ENCODE results near the gene REPS1.
"Not testable (repeated sequence)": the region's sequence is repeated elsewhere in the genome, so short reads cannot be mapped to it uniquely, and the experiment has no call there.

REPS1 gene

GRCh38 chr6:139006477-139006876 lies 18.4 kb upstream of the REPS1 start:
- DNase-seq (ENCODE audit: low read depth): no peak

GRCh38 chr6:139003751-139004150 lies 15.7 kb upstream of the REPS1 start:
- no peak for DNase-seq (ENCODE audit: low read depth)

- DNase-seq (ENCODE audit: low read depth): no peak
These were observed 12.1 kb upstream of the REPS1 start for GRCh38 chr6:138999949-139000725.

DNA sequence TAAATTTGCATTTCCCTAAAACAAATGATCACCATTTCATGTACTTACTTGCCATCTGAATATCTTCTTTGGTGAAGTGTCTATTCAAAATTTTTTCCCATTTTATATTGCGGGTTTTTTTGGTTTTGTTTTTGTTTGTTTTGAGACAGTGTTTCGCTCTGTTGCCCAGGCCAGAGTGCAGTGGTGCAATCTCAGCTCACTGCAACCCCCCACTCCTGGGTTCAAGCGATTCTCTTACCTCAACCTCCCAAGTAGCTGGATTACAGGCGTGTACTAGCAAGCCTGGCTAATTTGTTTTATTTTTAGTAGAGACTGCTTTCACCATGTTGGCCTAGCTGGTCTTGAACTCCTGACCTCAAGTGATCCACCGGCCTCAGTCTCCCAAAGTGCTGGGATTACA lies 9.1 kb upstream of the REPS1 start:
- DNase-seq (ENCODE audit: low read depth): no peak

- DNase-seq (ENCODE audit: low read depth): no peak
These were observed 8.5 kb upstream of the REPS1 start for GRCh38 chr6:138996524-138996923.

- not testable (repeated sequence) for DNase-seq (ENCODE audit: low read depth)
These were observed 5.4 kb upstream of the REPS1 start for GRCh38 chr6:138993410-138993809.

- DNase-seq (ENCODE audit: low read depth): not testable (repeated sequence)
These were observed 4.9 kb upstream of the REPS1 start for GRCh38 chr6:138992965-138993364.

DNA sequence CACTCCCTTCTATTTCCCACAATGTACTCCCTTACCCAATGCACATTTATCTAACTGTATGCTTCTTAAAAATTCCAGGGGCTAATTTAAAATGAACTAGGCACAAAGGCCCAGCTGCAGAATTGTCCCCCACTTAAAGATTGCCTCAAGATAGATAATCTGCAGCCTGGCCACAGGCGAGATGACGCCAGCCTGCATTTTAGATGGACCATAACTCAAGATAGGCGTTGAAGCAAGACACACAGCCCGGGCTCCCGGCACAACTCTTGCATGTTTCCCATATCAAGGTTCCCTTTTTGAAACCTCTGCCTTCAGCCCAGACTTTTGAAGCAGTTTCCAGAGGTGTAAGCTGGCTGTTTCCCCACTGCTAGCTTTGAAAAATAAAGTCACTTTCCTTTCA lies 3.2 kb upstream of the REPS1 start:
- no peak for DNase-seq (ENCODE audit: low read depth)

DNA sequence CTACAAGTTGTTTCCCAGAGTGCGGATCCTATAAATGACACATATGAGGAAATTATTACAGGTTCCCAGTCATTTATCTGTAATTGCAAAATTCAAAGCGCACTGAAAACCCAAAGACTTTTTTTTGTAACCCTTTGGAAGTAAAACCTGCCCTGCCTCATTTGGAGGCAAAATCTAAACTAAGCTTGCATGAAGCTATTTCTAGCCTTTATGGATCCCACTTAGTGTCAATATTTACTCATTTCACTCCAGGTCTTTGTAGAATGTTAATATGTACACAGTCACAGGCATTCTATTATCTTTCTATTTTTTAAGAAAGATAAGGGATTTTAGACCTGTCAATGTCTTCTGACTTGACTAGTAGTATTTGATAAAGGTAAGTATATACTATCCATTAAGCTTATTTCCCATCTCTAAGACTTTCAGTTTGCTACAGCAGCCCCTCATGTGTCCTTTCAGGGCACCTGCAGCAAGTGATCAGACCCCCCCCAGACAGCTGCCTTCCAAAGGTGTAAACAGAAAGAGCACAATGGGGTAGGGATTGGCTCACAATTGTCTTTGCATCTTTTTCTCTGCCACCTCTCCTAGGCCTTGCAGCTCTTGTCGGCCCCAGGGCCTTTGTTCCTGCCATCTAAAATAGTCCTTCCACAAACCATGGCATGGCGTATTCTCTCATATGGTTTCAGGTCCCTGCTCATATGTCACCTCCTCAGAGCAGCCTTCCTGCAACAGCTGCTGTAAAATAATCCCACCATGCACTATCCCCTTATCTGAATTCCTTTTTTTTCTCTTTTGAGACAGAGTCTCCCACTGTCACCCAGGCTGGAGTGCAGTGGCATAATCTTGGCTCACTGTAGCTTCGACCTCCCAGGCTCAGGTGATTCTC lies 1.3 kb upstream of the REPS1 start:
- DNase-seq (ENCODE audit: low read depth): no peak

GRCh38 chr6:138988469-138988834 lies 399 bp upstream of the REPS1 start:
- no peak for DNase-seq (ENCODE audit: low read depth)

DNA sequence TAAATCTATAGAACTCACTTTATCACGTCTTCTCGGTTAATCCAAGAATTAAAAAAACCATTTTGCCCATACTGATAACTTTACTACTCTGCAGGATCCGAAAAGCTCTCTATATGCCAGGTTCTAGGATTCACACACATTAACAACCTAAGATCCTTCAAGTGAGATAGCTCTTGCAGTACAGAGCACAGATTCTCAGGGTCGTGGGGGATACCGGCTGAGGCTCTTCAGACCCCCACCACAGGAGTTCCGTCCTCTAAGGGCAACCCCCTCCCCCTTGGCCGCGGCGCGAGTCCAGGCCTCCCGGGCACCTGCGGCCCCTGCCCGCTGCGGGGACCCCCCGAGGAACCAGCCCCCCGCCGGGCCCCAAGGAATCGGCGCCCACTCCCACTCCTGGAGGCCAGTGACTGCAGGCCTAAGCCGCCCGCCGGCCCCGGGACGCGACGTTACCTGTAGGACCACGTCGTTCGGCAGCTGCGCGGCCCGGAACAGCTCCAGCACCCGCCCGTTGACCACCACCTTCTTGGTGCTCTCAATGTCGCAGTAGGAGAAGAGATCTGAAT lies 892 bp downstream of the REPS1 start:
- no peak for DNase-seq (ENCODE audit: low read depth)

DNA sequence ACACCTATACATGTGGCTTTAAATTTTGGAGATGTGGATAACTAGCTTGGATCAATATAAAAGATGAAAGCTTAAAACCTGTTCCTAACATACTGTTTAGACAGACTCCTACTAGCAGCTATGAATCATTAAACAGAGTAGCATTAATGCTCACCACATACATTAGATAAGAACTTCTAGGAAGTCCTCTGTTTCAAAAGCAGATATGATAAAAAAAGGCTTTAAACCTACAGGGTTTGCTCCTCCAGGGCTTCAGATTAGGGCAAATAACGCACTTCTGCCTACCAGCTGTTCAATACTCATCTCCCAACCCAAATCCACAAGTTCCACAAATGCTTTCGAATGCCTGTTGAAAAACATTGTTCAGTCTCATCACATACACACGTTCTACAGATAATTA lies 1.5 kb downstream of the REPS1 start:
- no peak for DNase-seq (ENCODE audit: low read depth)

- DNase-seq (ENCODE audit: low read depth): no peak
These were observed 6.6 kb downstream of the REPS1 start for GRCh38 chr6:138981416-138981815.

DNA sequence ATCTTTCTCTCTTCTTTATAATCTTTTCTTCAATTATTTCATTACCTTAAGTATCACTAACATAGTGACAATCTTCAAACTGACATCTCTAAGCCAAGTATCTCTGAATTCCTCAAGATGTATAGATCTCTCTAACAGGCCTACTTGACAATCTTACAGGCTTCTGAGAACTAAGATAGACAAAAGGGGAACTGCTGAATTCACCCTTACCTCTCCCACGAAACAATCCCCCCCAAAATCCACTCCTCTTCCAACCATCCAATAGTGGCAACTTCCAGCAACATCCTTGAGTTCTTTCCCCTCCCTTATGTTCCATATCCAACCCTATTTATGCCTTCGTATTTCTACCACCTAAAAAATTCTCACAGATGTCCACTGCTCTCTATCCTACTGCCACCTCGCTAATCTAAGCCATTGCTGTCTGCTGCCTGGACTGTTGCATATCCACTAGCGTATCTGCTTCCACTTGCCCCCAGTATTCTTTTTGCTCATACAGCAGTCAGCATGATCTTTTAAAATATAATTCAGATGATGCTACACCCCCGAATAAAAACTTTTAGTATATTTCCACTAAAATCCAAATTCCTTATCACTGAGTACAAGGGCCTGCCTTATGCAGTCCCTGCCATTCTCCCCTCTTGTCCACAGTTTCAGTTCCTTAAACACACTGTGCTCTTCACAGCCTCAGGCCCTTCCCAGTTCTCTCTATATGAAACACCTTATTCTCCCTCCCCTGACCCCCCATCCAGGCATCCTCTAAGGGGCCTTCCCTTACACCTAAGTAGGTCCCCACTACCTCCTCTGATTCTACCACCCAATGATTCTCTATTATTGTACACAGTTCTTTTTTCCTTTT lies 8.0 kb downstream of the REPS1 start:
- no peak for DNase-seq (ENCODE audit: low read depth)

DNA sequence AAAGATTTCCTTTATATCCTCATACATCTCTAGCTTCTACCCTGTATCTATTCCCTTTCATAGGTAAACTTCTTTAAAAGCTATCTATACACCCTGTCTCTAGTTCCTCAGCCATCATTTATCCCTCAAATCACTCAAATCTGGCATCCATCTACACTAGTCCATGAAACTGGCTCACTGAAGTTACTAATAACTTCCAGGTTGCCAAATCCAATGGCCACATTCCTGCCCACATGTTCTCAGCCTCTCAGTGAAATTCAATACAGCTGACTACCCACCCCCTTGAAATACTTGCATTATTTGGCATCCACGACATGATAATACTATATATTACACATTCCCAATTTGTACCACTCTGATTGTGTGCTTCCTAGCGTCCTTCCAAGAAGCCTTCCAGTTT lies 8.7 kb downstream of the REPS1 start:
- DNase-seq (ENCODE audit: low read depth): no peak

DNA sequence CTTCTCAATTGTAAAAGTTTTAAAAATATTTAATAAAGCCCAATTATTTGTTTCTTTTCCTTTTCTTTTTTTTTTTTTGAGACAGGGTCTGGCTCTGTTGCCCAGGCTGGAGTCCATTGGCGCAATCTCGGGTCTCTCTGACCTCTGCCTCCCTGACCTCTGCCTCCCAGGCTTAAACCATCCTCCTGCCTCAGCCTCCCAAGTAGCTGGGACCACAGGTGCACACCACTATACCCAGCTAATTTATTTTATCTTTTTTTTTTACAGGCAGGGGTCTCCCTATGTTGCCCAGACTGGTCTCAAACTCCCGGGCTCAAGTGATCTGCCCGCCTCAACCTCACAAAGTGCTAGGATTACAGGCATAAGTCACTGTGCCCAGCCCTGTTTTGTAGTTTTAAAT lies 9.8 kb downstream of the REPS1 start:
- DNase-seq (ENCODE audit: low read depth): no peak

- no peak for DNase-seq (ENCODE audit: low read depth)
These were observed 10.3 kb downstream of the REPS1 start for GRCh38 chr6:138977646-138978167.

DNA sequence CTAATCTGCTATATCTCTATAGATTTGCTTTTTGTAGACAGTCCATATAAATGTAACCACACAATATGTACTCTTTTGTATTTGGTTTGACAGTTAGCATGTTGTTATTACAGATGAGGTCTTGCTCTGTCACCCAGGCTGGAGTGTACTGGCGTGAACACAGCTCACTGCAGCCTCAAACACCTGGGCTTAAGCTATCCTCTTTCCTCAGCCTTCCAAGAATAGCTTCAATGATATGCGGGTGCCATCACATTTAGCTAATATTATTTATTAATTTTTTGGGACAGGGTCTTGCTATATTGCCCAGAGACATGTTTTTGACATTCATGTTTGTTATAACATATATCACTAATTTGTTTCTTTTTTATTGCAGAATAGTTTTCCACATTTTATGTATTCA lies 10.8 kb downstream of the REPS1 start:
- DNase-seq (ENCODE audit: low read depth): no peak

DNA sequence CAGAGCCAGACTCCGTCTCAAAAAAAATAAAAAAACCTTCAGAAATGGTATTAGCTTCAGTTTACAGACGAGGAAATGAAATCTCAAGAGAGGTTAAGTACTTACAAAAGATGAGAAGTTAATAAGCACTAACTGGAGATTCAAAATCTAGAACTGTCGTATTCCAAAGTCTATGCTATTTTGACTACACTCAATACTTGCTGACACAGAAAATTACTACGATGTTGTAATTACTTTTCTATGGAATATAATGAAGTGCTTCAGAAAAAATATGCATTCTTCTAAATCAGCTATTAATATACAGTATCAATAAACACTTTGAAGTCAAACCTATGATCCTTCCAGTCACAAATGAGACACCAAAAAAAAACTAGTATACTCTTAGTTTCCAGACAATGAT lies 12.2 kb downstream of the REPS1 start:
- no peak for DNase-seq (ENCODE audit: low read depth)

GRCh38 chr6:138973466-138974153 lies 14.4 kb downstream of the REPS1 start:
- no peak for DNase-seq (ENCODE audit: low read depth)

DNA sequence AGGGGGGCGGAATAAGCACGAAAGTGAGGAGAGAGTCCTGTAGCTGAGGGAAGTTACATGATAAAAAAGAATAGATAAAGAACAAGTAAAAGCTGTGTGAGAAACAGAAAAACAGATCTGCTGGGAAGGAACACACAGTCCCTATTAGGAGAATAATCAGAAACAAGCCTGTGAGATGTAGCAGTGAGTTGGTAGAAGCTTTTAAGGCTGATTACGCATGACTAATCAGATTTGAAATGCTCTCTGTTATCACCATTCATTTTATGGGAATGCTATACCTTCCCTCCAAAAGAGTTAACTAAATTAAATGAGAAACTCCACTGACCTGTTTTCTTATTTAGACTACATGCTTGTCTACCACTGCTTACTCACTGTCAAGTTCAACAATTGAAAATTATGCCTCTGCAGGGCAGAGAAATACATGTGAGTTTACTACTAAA lies 15.8 kb downstream of the REPS1 start:
- DNase-seq (ENCODE audit: low read depth): no peak

All from stimulated activated CD8-positive, alpha-beta memory T cell treated with anti-CD3 and anti-CD28 coated beads, Interleukin-7, amount 100 ng/mL, for 24 hours (primary cell).